Measurements from ENCODE around the gene AFG1L.

DNA sequence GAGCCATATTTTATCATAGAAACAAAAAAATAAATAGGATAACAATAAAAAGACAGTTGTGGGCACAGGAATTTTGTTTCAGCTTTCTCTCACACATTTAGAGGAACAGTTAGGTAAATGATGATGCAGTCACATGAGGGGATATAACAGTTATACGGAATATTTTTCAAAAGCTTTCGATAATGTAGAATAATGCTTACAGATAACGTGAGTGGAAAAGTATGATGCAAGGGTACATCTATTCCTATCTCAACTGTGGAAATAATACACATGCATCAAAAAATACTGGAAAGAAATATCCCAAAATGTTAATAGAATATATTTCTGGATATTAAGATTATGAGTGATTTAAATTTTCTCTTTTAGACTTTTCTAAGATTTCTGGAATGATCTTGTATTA is 114.0 kb downstream of the AFG1L start:
- TF ChIP-seq LEF1 (IDR thresholded peaks at IDR 0.05; ENCODE audit: borderline replicate concordance) (no peak), SP1 (IDR thresholded peaks at IDR 0.05) (no peak), ELF4 (IDR thresholded peaks at IDR 0.05) (no peak), TARDBP (IDR thresholded peaks at IDR 0.05) (no peak), HDGF (IDR thresholded peaks at IDR 0.05; ENCODE audit: borderline replicate concordance) (no peak), BHLHE40 (IDR thresholded peaks at IDR 0.05; ENCODE audit: borderline replicate concordance) (no peak), FOXA1 (IDR thresholded peaks at IDR 0.05) (no peak), NFRKB (IDR thresholded peaks at IDR 0.05) (no peak), FOXK2 (IDR thresholded peaks at IDR 0.05) (no peak), FOXM1 (IDR thresholded peaks at IDR 0.05; ENCODE audit: borderline replicate concordance) (no peak), ZNF384 (IDR thresholded peaks at IDR 0.05) (no peak), SUZ12 (IDR thresholded peaks at IDR 0.05) (no peak)

Data from HEK293T (cell line).